ENCODE measurements around the gene RGS12.

DNA sequence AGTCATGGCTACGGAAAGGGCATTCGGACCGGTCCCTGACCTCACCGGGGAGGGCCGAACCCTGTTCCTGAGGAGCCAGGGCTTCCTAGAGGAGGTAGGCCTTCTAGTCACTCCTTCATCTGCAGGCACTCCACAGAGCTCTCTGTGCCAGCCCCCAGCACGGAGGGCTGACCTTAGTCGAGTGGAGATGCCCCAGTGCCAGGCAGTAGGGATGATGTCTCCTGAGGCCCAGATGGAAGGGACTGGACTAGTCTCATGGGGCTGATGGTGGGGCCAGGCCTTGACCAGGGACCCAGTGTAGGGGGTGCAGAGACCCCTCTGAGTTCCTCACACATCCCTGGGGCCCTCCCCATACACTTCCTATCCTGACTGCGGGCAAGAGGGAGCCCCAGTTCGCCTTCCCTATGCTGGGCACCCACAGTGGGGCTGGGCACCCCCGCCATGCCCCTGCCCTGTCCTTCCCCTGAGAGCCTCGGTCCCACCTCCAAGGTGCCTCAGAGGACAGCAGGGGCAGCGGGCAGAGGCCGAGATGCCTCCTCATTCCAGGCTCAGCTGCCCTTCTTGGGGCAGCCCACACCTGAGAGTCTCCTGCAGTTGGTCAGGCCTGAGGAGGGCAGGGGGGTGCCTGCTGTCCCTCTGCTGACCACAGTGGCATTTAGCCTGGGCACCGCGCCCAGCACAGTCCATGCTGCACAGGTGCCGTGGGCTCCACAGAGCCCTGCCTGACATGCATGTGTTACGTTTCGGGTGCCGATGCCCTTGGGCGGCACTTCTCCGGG is 45.2 kb upstream of the RGS12 start:
- TF ChIP-seq, protein P1, sequence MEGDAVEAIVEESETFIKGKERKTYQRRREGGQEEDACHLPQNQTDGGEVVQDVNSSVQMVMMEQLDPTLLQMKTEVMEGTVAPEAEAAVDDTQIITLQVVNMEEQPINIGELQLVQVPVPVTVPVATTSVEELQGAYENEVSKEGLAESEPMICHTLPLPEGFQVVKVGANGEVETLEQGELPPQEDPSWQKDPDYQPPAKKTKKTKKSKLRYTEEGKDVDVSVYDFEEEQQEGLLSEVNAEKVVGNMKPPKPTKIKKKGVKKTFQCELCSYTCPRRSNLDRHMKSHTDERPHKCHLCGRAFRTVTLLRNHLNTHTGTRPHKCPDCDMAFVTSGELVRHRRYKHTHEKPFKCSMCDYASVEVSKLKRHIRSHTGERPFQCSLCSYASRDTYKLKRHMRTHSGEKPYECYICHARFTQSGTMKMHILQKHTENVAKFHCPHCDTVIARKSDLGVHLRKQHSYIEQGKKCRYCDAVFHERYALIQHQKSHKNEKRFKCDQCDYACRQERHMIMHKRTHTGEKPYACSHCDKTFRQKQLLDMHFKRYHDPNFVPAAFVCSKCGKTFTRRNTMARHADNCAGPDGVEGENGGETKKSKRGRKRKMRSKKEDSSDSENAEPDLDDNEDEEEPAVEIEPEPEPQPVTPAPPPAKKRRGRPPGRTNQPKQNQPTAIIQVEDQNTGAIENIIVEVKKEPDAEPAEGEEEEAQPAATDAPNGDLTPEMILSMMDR (CRISPR knock-in tag; IDR thresholded peaks at IDR 0.05), result no peak
- no peak for TF ChIP-seq TCF7L2 (IDR thresholded peaks at IDR 0.05; ENCODE audit: low read depth, low read length)

Data from HepG2 (cell line).